Caco-2 (cell line): Measurements from ENCODE around the gene HBP1. TPM values are rescaled to one million over a fixed set of nuclear protein-coding genes. Genes with fewer than 3 reads are reported as not detected.
"Not testable (repeated sequence)": the region's sequence is repeated elsewhere in the genome, so short reads cannot be mapped to it uniquely, and the experiment has no call there.

ENCODE experiments used
- BruUV-seq: library from RNA; stranded (reverse); fragments of 400-500 nt; replicated peaks from 2 replicates; lab custom pipeline; 2021; lab: Mats Ljungman, UMichigan
- CTCF ChIA-PET: fragments of 300-600 bp; sonication (Branson Sonifier 250); formaldehyde crosslinking; loops from one replicate; lab custom pipeline; 2022; ENCODE audit warnings: antibody characterized with exemption; lab: Charles Lee
- POLR2A ChIA-PET: fragments of 300-600 bp; sonication (Branson Sonifier 250); formaldehyde crosslinking; loops from one replicate; lab custom pipeline; 2022; ENCODE audit warnings: antibody characterized with exemption; lab: Charles Lee
- DNase-seq, 2 experiments: peaks; one replicate each; pipeline versions ENCODE4 v3.0.0 to v3.0.0-alpha.2; 2020 to 2022
- H3K27me3 ChIP-seq: replicated peaks from 2 replicates; pipeline ENCODE4 v1.6.0; 2011; ENCODE audit warnings: low read length; ENCODE audit not compliant: control insufficient read depth, insufficient read depth
- H3K36me3 ChIP-seq: 2 replicates; pipeline ENCODE4 v1.5.1; 2011; ENCODE audit warnings: low read length; ENCODE audit not compliant: control insufficient read depth, insufficient read depth
- H3K4me1 ChIP-seq: fragments of 250-450 bp; sonication (Bioruptor Pico); 2 replicates; pipeline ENCODE4 v1.5.1; 2020; ENCODE audit warnings: mild to moderate bottlenecking
- H3K4me3 ChIP-seq: 2 replicates; pipeline ENCODE4 v1.5.1; 2011; ENCODE audit warnings: low read depth, mild to moderate bottlenecking, control low read depth, low read length
- H3K9me3 ChIP-seq: fragments of 250-450 bp; sonication (Bioruptor Pico); 2 replicates; pipeline ENCODE4 v1.5.1; 2020; ENCODE audit warnings: mild to moderate bottlenecking, moderate library complexity
- H3K27ac Mint-ChIP-seq: one replicate; pipeline ENCODE4 v1.8.0; 2022; ENCODE audit warnings: mixed read lengths; ENCODE audit not compliant: unreplicated experiment
- H3K27me3 Mint-ChIP-seq: one replicate; pipeline ENCODE4 v1.8.0; 2022; ENCODE audit warnings: mixed read lengths; ENCODE audit not compliant: insufficient read depth, unreplicated experiment
- H3K36me3 Mint-ChIP-seq: one replicate; pipeline ENCODE4 v1.8.0; 2022; ENCODE audit warnings: mild to moderate bottlenecking, mixed read lengths; ENCODE audit not compliant: insufficient read depth, unreplicated experiment
- H3K4me1 Mint-ChIP-seq: one replicate; pipeline ENCODE4 v1.8.0; 2022; ENCODE audit warnings: low read depth, mixed read lengths; ENCODE audit not compliant: unreplicated experiment
- H3K4me3 Mint-ChIP-seq: one replicate; pipeline ENCODE4 v1.8.0; 2022; ENCODE audit warnings: mild to moderate bottlenecking, moderate library complexity, mixed read lengths; ENCODE audit not compliant: unreplicated experiment
- H3K9me3 Mint-ChIP-seq: one replicate; pipeline ENCODE4 v1.8.0; 2022; ENCODE audit warnings: mixed read lengths; ENCODE audit not compliant: unreplicated experiment
- intact Hi-C: fragments of 100-400 bp; cut with micrococcal nuclease; formaldehyde crosslinking; loops from one replicate; pipeline ENCODE4 v1.10.0; 2022; ENCODE audit not compliant: unreplicated experiment
- total RNA-seq: library from RNA; stranded (reverse); gene quantifications from 2 replicates; pipeline ENCODE4 v1.2.3, GENCODE V29; 2022
- TF ChIP-seq, protein P1 (sequence below), 2 experiments: fragments of 200-600 bp in 1 of 2; IDR thresholded peaks; 1 replicate in 1 of 2; 2 replicates in 1 of 2; pipeline versions ENCODE4 v1.5.1 to v1.8.0; 2011 to 2022; ENCODE audit warnings: antibody characterized with exemption in 1 of 2, control low read depth in 1 of 2, inconsistent platforms in 1 of 2, low read depth in 1 of 2, low read length in 1 of 2, mild to moderate bottlenecking in 1 of 2, moderate library complexity in 1 of 2; ENCODE audit not compliant: insufficient read depth in 1 of 2, severe bottlenecking in 1 of 2, unreplicated experiment in 1 of 2

The HBP1 gene
- total RNA-seq, 1 experiment from 2014 or later = 24.2 TPM

DNA sequence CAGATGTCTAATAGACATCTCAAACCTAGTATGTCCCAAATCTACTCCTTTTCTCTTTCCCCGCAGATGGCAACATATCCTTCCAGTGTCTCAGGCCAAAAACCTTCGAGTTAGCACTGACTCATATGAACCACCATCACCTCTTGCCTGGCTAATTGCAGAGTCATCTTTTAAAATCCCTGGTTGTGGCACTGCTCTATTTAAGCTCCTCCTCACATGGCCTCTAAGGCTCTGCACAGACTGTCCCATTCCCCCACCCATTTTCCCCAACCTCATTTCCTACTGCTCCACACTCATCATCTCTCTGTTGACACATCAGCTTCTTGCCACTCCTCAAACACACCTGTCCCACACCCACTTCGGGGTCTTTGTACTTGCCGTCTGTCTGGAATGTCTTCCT, 16.8 kb upstream of the HBP1 start:
- Mint-ChIP-seq H3K9me3 (no peaks in the 10 kb centered on the region), H3K27ac (peak overlapping the region; percentile 5), H3K27me3 (no peaks in the 10 kb centered on the region), H3K4me1 (peaks cover 7% of the 10 kb centered on the region), H3K36me3 (no peaks in the 10 kb centered on the region), H3K4me3 (no peak overlapping the region)
- Histone ChIP-seq H3K4me1 (no peaks in the 10 kb centered on the region), H3K27me3 (no peaks in the 10 kb centered on the region), H3K36me3 (no peaks in the 10 kb centered on the region), H3K9me3 (no peaks in the 10 kb centered on the region), H3K4me3 (no peak overlapping the region)
- TF ChIP-seq, protein P1, sequence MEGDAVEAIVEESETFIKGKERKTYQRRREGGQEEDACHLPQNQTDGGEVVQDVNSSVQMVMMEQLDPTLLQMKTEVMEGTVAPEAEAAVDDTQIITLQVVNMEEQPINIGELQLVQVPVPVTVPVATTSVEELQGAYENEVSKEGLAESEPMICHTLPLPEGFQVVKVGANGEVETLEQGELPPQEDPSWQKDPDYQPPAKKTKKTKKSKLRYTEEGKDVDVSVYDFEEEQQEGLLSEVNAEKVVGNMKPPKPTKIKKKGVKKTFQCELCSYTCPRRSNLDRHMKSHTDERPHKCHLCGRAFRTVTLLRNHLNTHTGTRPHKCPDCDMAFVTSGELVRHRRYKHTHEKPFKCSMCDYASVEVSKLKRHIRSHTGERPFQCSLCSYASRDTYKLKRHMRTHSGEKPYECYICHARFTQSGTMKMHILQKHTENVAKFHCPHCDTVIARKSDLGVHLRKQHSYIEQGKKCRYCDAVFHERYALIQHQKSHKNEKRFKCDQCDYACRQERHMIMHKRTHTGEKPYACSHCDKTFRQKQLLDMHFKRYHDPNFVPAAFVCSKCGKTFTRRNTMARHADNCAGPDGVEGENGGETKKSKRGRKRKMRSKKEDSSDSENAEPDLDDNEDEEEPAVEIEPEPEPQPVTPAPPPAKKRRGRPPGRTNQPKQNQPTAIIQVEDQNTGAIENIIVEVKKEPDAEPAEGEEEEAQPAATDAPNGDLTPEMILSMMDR (IDR thresholded peaks at IDR 0.05; ENCODE audit: insufficient read depth in 1 of 2, low read depth in 1 of 2, low read length in 1 of 2, severe bottlenecking in 1 of 2, unreplicated experiment in 1 of 2) = no peak
- ChIA-PET POLR2A (interaction anchor here (1.0 kb wide), 1 partner anchor 17 kb away, joined by 7 read pairs; the partner anchor contains the start of gene HBP1), CTCF (interaction anchor here (0.6 to 2.1 kb wide), 3 partner anchors 13 to 341 kb away, joined by 3 to 12 read pairs (median 3); partner anchors contain the start of gene HBP1)
- intact Hi-C loops = loop anchor here (1.0 kb wide), 1 partner anchor 16 kb away; no protein-coding TSS in a partner anchor
- peak; percentile 54 to 67 for DNase-seq
- no TSS peak for BruUV-seq

DNA sequence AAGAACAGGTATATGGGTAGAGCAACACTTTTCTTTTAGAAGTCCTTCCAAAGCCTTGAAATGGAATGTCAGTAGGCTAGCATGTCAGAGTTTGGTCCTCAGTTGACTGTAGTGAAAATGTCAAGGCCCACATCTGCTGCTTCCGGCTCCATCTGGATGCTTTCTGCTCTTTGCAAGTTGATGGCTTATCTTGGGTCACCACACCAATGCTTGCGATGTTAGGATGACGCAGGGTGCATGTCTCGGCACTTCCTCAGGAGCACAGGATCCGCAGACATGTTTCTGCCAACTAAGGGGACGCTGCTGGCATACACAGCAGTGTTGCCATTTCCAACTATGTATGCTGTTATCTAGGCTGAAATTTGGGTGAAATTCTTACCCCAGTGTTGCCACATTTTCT, 14.0 kb upstream of the HBP1 start:
- POLR2A ChIA-PET = no interaction called here
- CTCF ChIA-PET = no interaction called here
- TF ChIP-seq, protein P1 (IDR thresholded peaks at IDR 0.05; ENCODE audit: insufficient read depth in 1 of 2, low read depth in 1 of 2, low read length in 1 of 2, severe bottlenecking in 1 of 2, unreplicated experiment in 1 of 2) = no peak
- H3K9me3 ChIP-seq = no peaks in the 10 kb centered on the region
- H3K4me1 ChIP-seq = no peaks in the 10 kb centered on the region
- H3K27me3 ChIP-seq = no peaks in the 10 kb centered on the region
- no TSS peak for BruUV-seq
- peaks cover 7% of the 10 kb centered on the region for H3K4me1 Mint-ChIP-seq
- no peak overlapping the region for H3K4me3 ChIP-seq
- no peaks in the 10 kb centered on the region for H3K27me3 Mint-ChIP-seq
- H3K36me3 Mint-ChIP-seq = no peaks in the 10 kb centered on the region
- H3K36me3 ChIP-seq = no peaks in the 10 kb centered on the region
- DNase-seq = no peak
- H3K27ac Mint-ChIP-seq = no peak overlapping the region
- intact Hi-C loops = no loop called here
- no peak overlapping the region for H3K4me3 Mint-ChIP-seq
- H3K9me3 Mint-ChIP-seq = no peaks in the 10 kb centered on the region

DNA sequence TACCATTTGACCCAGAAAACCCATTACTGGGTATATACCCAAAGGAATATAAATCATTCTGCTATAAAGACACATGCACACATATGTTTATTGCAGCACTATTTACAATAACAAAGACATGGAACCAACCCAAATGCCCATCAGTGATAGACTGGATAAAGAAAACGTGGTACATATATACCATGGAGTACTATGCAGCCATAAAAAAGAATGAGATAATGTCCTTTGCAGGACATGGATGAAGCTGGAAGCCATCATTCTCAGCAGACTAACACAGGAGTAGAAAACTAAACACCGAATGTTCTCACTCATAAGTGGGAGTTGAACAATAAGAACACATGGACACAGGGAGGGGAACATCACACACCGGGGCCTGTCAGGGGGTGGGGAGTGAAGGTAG, 13.1 kb upstream of the HBP1 start:
- H3K27ac Mint-ChIP-seq, H3K36me3 Mint-ChIP-seq, H3K27me3 Mint-ChIP-seq, DNase-seq, H3K4me3 ChIP-seq, H3K36me3 ChIP-seq, H3K4me3 Mint-ChIP-seq, H3K9me3 ChIP-seq, H3K27me3 ChIP-seq, H3K4me1 ChIP-seq, intact Hi-C loops, BruUV-seq, H3K9me3 Mint-ChIP-seq, H3K4me1 Mint-ChIP-seq, CTCF ChIA-PET: not testable (repeated sequence)
- POLR2A ChIA-PET = interaction anchor here (0.6 kb wide), 1 partner anchor 14 kb away, joined by 3 read pairs; no protein-coding TSS in a partner anchor
